Glutamatergic neuron (in vitro differentiated cells): ENCODE results near the gene NEK10. TPM values are rescaled to one million over a fixed set of nuclear protein-coding genes. Genes with fewer than 3 reads are reported as not detected.
"Not testable (repeated sequence)": the region's sequence is repeated elsewhere in the genome, so short reads cannot be mapped to it uniquely, and the experiment has no call there.

Experiments used
- DNase-seq: peaks from one replicate; pipeline ENCODE4 v3.0.0; 2022
- H3K27ac Mint-ChIP-seq: one replicate; pipeline ENCODE4 v1.8.0; 2020; ENCODE audit warnings: mild to moderate bottlenecking, mixed read lengths, inconsistent platforms; ENCODE audit not compliant: unreplicated experiment
- H3K27me3 Mint-ChIP-seq: one replicate; pipeline ENCODE4 v1.8.0; 2020; ENCODE audit warnings: mild to moderate bottlenecking, moderate library complexity, mixed read lengths, inconsistent platforms; ENCODE audit not compliant: unreplicated experiment
- H3K36me3 Mint-ChIP-seq: one replicate; pipeline ENCODE4 v1.8.0; 2020; ENCODE audit warnings: mild to moderate bottlenecking, mixed read lengths, inconsistent platforms; ENCODE audit not compliant: unreplicated experiment
- H3K4me1 Mint-ChIP-seq: one replicate; pipeline ENCODE4 v1.8.0; 2020; ENCODE audit warnings: mild to moderate bottlenecking, low read depth, mixed read lengths, inconsistent platforms; ENCODE audit not compliant: unreplicated experiment
- H3K4me3 Mint-ChIP-seq: one replicate; pipeline ENCODE4 v1.8.0; 2020; ENCODE audit warnings: mild to moderate bottlenecking, mixed read lengths, inconsistent platforms; ENCODE audit not compliant: unreplicated experiment
- H3K9me3 Mint-ChIP-seq: one replicate; pipeline ENCODE4 v1.8.0; 2020; ENCODE audit warnings: mild to moderate bottlenecking, moderate library complexity, mixed read lengths, inconsistent platforms; ENCODE audit not compliant: unreplicated experiment
- total RNA-seq: library from RNA; stranded (reverse); fragmentation: NEBNext Ultra II Directional; extraction: Animal tissue kit (Norgen Biotek cat#: 25700); gene quantifications from one replicate; pipeline ENCODE4 v1.2.1, GENCODE V29; 2021; ENCODE audit not compliant: unreplicated experiment
- TF ChIP-seq, protein P1 (sequence below): fragments of 200-600 bp; sonication (generic); IDR thresholded peaks from one replicate; pipeline ENCODE4 v1.5.0; 2021; ENCODE audit not compliant: partially characterized antibody, unreplicated experiment

The NEK10 gene
- total RNA-seq, 1 donor from 2014 or later: 1.5 TPM

DNA sequence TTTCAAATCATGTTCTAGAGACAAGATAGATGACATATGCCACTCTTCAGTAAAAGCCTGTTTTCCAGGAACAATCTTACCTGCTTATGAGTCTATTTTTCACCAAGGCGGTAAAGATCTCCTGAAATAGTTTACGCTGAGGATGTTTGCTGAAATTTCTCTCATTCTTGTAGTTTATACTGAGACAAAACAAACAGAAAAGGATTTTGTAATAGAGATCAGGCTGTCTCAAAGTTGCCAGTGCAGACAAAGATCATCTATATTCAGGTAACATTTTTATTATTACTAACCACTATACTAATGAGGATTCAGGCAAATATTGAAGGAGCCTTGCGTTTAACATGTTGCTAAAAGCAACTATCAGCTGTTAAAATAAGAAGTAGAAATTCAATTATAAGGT lies 25.0 kb downstream of the NEK10 start:
- no peaks in the 10 kb centered on the region for H3K36me3 Mint-ChIP-seq
- H3K27me3 Mint-ChIP-seq: no peaks in the 10 kb centered on the region
- H3K4me3 Mint-ChIP-seq: no peak overlapping the region
- H3K27ac Mint-ChIP-seq: no peak overlapping the region
- no peak for DNase-seq
- no peaks in the 10 kb centered on the region for H3K4me1 Mint-ChIP-seq
- TF ChIP-seq, protein P1, sequence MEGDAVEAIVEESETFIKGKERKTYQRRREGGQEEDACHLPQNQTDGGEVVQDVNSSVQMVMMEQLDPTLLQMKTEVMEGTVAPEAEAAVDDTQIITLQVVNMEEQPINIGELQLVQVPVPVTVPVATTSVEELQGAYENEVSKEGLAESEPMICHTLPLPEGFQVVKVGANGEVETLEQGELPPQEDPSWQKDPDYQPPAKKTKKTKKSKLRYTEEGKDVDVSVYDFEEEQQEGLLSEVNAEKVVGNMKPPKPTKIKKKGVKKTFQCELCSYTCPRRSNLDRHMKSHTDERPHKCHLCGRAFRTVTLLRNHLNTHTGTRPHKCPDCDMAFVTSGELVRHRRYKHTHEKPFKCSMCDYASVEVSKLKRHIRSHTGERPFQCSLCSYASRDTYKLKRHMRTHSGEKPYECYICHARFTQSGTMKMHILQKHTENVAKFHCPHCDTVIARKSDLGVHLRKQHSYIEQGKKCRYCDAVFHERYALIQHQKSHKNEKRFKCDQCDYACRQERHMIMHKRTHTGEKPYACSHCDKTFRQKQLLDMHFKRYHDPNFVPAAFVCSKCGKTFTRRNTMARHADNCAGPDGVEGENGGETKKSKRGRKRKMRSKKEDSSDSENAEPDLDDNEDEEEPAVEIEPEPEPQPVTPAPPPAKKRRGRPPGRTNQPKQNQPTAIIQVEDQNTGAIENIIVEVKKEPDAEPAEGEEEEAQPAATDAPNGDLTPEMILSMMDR: no peak
- H3K9me3 Mint-ChIP-seq: no peaks in the 10 kb centered on the region

DNA sequence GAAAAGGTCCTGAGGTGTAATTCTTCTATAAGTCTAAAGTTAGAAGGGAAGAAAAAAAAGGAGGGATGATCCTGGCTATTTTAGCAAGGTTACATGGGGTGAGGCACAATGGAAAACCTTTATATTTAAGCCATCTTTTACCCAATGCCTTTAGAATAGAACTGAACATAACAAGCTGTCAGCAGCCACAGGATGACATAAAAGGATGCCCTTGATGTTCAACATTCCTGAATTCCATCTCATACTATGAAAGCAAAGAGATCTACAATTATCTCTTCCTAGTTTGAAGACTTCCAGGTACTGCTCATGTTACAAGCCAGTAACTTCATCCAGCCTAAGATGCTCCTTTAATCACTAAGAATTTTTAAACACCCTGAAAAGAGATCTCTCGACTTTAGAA lies 26.9 kb downstream of the NEK10 start:
- peaks cover 3% of the 10 kb centered on the region for H3K9me3 Mint-ChIP-seq
- H3K4me1 Mint-ChIP-seq: no peaks in the 10 kb centered on the region
- no peak for DNase-seq
- H3K27ac Mint-ChIP-seq: no peak overlapping the region
- H3K36me3 Mint-ChIP-seq: no peaks in the 10 kb centered on the region
- H3K27me3 Mint-ChIP-seq: peaks cover 2% of the 10 kb centered on the region
- TF ChIP-seq, protein P1: no peak
- H3K4me3 Mint-ChIP-seq: no peak overlapping the region

DNA sequence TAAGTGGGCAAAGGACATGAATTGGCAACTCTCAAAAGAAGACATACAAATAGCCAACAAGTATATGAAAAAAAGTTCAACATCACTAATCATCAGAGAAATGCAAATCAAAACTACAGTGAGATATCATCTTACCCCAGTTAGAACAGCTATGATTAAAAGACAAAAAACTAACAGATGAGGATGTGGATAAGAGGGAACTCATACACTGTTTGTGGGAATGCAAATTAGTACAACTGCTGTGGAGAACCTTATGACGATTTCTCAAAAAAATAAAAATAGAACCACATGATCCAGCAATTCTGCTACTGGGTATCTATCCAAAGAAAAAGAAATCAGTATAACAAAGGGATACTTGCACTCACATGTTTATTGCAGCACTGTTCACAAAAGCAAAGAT lies 28.6 kb downstream of the NEK10 start:
- peaks cover 4% of the 10 kb centered on the region for H3K9me3 Mint-ChIP-seq
- H3K27ac Mint-ChIP-seq: no peak overlapping the region
- no peak for DNase-seq
- H3K4me3 Mint-ChIP-seq: no peak overlapping the region
- H3K4me1 Mint-ChIP-seq: no peaks in the 10 kb centered on the region
- TF ChIP-seq, protein P1: no peak
- H3K36me3 Mint-ChIP-seq: no peaks in the 10 kb centered on the region
- H3K27me3 Mint-ChIP-seq: peaks cover 2% of the 10 kb centered on the region

DNA sequence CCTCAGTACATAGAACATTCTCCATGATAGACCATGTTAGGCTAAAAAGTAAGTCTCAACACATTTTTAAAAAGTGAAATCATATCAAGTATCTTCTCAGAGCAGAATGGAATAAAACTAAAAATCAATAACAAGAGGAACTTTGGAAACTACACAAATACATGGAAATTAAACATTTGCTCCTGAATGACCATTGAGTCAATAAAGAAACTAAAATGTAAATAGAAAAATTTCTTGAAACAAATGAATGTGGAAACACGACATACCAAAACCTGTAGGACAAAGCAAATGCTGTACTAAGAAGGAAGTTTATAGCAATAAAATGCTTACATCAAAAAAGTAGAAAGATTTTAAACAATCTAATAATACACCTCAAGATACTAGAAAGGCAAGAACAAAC lies 33.6 kb downstream of the NEK10 start:
- peaks cover 4% of the 10 kb centered on the region for H3K9me3 Mint-ChIP-seq
- peaks cover 4% of the 10 kb centered on the region for H3K27me3 Mint-ChIP-seq
- no peak overlapping the region for H3K27ac Mint-ChIP-seq
- H3K4me3 Mint-ChIP-seq: no peak overlapping the region
- DNase-seq: no peak
- no peaks in the 10 kb centered on the region for H3K36me3 Mint-ChIP-seq
- H3K4me1 Mint-ChIP-seq: no peaks in the 10 kb centered on the region
- TF ChIP-seq, protein P1: no peak

DNA sequence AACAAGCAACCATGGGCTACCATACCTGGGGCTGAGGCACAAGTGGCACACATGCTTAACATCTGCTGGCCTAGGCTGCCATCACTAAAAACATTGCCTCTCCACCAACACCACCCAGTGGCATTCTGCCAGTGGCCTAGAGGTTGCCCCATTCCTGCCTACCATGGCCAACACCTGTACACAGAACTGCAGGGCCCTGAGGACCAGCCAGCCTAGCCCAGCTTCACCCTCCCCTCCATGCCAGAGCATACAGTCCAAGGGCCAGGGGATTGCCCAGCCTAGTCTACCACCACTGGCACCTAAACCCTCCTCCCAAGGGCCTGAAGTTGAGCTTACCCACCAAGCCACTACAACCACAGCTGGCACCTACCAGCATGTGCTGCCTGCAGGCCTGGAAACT lies 35.3 kb downstream of the NEK10 start:
- no peak overlapping the region for H3K4me3 Mint-ChIP-seq
- peaks cover 4% of the 10 kb centered on the region for H3K27me3 Mint-ChIP-seq
- peaks cover 4% of the 10 kb centered on the region for H3K9me3 Mint-ChIP-seq
- TF ChIP-seq, protein P1: no peak
- H3K4me1 Mint-ChIP-seq: no peaks in the 10 kb centered on the region
- no peak overlapping the region for H3K27ac Mint-ChIP-seq
- no peak for DNase-seq
- no peaks in the 10 kb centered on the region for H3K36me3 Mint-ChIP-seq

DNA sequence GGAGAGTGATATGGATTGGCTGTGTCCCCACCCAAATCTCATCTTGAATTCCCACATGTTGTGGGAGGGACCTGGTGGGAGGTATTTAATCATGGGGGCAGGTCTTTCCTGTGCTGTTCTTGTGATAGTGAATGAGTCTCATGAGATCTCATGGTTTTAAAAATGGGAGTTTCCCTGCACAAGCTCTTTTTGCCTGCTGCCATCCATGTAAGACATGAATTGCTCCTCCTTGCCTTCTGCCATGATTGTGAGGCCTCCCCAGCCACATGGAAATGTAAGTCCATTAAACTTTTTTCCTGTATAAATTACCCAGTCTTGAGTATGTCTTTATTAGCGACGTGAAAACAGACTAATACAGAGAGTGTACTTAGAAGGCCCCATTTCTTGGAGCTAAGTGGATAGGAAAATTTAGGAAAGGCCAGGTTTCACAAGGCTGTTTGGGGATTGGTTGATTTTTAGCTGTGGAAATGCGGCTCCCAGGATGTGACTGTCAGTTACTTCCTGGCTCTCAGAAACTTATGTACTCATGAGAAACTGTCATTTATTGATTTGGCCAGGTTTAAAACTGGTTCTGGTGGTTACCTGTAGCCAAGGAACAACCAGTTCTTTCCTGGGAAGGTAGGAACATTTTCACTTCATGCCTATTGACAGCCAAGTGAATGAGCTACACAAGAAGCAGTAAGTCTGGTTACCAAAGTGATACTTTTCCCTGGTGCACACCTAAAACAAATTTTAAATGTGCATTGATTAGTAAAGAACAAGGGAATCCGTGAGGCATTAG lies 40.0 kb downstream of the NEK10 start:
- H3K36me3 Mint-ChIP-seq, H3K9me3 Mint-ChIP-seq, H3K4me1 Mint-ChIP-seq, H3K4me3 Mint-ChIP-seq, H3K27me3 Mint-ChIP-seq, DNase-seq, H3K27ac Mint-ChIP-seq: not testable (repeated sequence)
